Uterus (tissue), 4 donors: ENCODE results near the gene RNF115. TPM values are rescaled to one million over a fixed set of nuclear protein-coding genes. Genes with fewer than 3 reads are reported as not detected.
A peak's percentile ranks its signal among the peaks of the same experiment; 100 is the strongest.
"Not testable (repeated sequence)": the region's sequence is repeated elsewhere in the genome, so short reads cannot be mapped to it uniquely, and the experiment has no call there.

Experiments
- DNase-seq, 2 donors: peaks; one replicate each; pipeline ENCODE4 v3.0.0-alpha.2; 2019 to 2020
- H3K27ac ChIP-seq, 2 donors: fragments of 200-600 bp; sonication (generic); 1 replicate in 1 of 2; 2 replicates in 1 of 2; pipeline ENCODE4 v1.5.1; 2016 to 2018
- H3K27me3 ChIP-seq, 2 donors: fragments of 200-600 bp; sonication (generic); one replicate each; pipeline ENCODE4 v1.5.1; 2018 to 2019; ENCODE audit warnings: control low read depth in 1 of 2
- H3K36me3 ChIP-seq, 2 donors: fragments of 200-600 bp; sonication (generic); one replicate each; pipeline ENCODE4 v1.5.1; 2019; ENCODE audit warnings: control low read depth in 1 of 2
- H3K4me1 ChIP-seq, 2 donors: fragments of 200-600 bp; sonication (generic); one replicate each; pipeline ENCODE4 v1.5.1; 2018 to 2019; ENCODE audit warnings: control low read depth in 1 of 2
- H3K4me3 ChIP-seq, 2 donors: fragments of 200-600 bp; sonication (generic); 1 replicate in 1 of 2; 2 replicates in 1 of 2; pipeline ENCODE4 v1.5.1; 2018 to 2019; ENCODE audit warnings: mild to moderate bottlenecking in 1 of 2
- H3K9me3 ChIP-seq, 2 donors: fragments of 200-600 bp; sonication (generic); one replicate each; pipeline ENCODE4 v1.5.1; 2019; ENCODE audit warnings: control low read depth in 1 of 2
- POLR2A ChIP-seq, 2 donors: fragments of 450-650 bp; IDR thresholded peaks; one replicate each; pipeline ENCODE4 v1.6.1; 2016; ENCODE audit warnings: antibody characterized with exemption in 2 of 2, mild to moderate bottlenecking in 1 of 2, moderate library complexity in 1 of 2
- intact Hi-C: fragments of 100-400 bp; cut with DNase I; formaldehyde crosslinking; loops from one replicate; pipeline ENCODE4 v1.15.1; 2023; ENCODE audit warnings: low total_unique reads
- total RNA-seq, 4 donors: library from RNA; depleted of rRNA in 3 of 4; stranded (reverse); fragments of >200 nt in 3 of 4; gene quantifications; one replicate each; pipeline versions ENCODE4 v1.1.0 to v1.2.4, GENCODE V29; 2014 to 2023
- TF ChIP-seq, protein P1 (sequence below), 4 experiments: fragments of 200-600 bp in 2 of 4; fragments of 450-650 bp in 2 of 4; sonication (generic) in 2 of 4; IDR thresholded peaks; one replicate each; pipeline ENCODE4 v1.5.1; 2016 to 2019; ENCODE audit warnings: antibody characterized with exemption in 4 of 4, mild to moderate bottlenecking in 2 of 4, moderate library complexity in 1 of 4
- donor health status: DM: yes; HTN: yes; CAD: no.

The RNF115 gene
- total RNA-seq, 4 donors from 2014 or later: 18.8 to 33.4 (median 27.8) TPM

GRCh38 chr1:145845144-145845513, 21.2 kb upstream of the RNF115 start:
- no peak for DNase-seq
- TF ChIP-seq POLR2A (IDR thresholded peaks at IDR 0.05): no peak
- TF ChIP-seq, protein P1, sequence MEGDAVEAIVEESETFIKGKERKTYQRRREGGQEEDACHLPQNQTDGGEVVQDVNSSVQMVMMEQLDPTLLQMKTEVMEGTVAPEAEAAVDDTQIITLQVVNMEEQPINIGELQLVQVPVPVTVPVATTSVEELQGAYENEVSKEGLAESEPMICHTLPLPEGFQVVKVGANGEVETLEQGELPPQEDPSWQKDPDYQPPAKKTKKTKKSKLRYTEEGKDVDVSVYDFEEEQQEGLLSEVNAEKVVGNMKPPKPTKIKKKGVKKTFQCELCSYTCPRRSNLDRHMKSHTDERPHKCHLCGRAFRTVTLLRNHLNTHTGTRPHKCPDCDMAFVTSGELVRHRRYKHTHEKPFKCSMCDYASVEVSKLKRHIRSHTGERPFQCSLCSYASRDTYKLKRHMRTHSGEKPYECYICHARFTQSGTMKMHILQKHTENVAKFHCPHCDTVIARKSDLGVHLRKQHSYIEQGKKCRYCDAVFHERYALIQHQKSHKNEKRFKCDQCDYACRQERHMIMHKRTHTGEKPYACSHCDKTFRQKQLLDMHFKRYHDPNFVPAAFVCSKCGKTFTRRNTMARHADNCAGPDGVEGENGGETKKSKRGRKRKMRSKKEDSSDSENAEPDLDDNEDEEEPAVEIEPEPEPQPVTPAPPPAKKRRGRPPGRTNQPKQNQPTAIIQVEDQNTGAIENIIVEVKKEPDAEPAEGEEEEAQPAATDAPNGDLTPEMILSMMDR (IDR thresholded peaks at IDR 0.05): no peak
- Histone ChIP-seq H3K9me3 (no peaks in the 10 kb centered on the region), H3K4me3 (peak overlapping the region; percentile 42 to 48), H3K27ac (peak overlapping the region; percentile 84), H3K4me1 (peaks cover 0 to 3% of the 10 kb centered on the region in 2 donors), H3K36me3 (no peaks in the 10 kb centered on the region), H3K27me3 (no peaks in the 10 kb centered on the region)
- intact Hi-C loops: no loop called here

GRCh38 chr1:145843031-145843430, 19.1 kb upstream of the RNF115 start:
- H3K27me3 ChIP-seq: no peaks in the 10 kb centered on the region
- intact Hi-C loops: no loop called here
- H3K36me3 ChIP-seq: no peaks in the 10 kb centered on the region
- H3K4me3 ChIP-seq: no peak overlapping the region
- no peak for TF ChIP-seq POLR2A (IDR thresholded peaks at IDR 0.05)
- TF ChIP-seq, protein P1 (IDR thresholded peaks at IDR 0.05): no peak
- DNase-seq: no peak
- no peak overlapping the region for H3K27ac ChIP-seq
- no peaks in the 10 kb centered on the region for H3K9me3 ChIP-seq
- H3K4me1 ChIP-seq: peaks cover 0 to 3% of the 10 kb centered on the region in 2 donors

DNA sequence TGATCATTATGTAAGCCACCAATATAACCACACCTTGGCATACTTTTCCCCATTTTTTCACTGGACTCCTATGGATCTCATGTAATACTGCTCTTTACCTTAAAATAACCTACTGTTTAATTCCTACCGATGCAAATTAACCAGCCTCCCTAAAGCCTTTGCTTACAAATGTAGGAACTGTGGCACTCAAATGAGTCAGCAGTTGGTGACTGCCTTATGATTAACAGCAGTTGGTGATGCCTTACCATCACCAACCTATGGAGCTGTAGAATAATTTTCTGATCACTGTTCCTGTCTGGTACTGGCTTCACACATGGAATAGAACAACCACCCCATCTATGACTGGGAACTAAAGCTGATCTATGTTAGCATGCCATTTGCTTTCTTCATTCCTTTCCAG, 13.8 kb upstream of the RNF115 start:
- H3K9me3 ChIP-seq: no peaks in the 10 kb centered on the region
- H3K27ac ChIP-seq: no peak overlapping the region
- DNase-seq: no peak
- H3K27me3 ChIP-seq: no peaks in the 10 kb centered on the region
- H3K4me3 ChIP-seq: no peak overlapping the region
- no peaks in the 10 kb centered on the region for H3K4me1 ChIP-seq
- H3K36me3 ChIP-seq: no peaks in the 10 kb centered on the region
- no peak for TF ChIP-seq POLR2A (IDR thresholded peaks at IDR 0.05)
- TF ChIP-seq, protein P1 (IDR thresholded peaks at IDR 0.05): no peak
- intact Hi-C loops: no loop called here

DNA sequence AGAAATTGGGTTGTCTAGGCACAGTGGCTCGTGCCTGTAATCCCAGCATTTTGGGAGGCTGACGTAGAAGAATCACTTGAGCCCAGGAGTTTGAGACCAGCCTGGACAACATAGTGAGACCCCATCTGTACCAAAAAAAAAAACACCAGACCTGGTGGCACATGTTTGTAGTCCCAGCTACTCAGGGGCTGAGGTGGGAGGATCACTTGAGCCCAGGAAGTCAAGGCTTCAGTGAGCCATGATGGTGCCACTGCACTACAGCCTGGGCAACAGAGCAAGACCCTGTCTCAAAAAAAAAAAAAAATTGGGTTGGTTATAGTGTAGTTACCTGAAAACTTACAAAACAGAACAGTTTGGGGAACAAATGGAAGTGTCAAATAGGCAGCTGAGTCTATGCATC, 6.9 kb upstream of the RNF115 start:
- H3K4me1 ChIP-seq, intact Hi-C loops, H3K27ac ChIP-seq, H3K4me3 ChIP-seq, DNase-seq, H3K27me3 ChIP-seq, H3K36me3 ChIP-seq, H3K9me3 ChIP-seq: not testable (repeated sequence)

DNA sequence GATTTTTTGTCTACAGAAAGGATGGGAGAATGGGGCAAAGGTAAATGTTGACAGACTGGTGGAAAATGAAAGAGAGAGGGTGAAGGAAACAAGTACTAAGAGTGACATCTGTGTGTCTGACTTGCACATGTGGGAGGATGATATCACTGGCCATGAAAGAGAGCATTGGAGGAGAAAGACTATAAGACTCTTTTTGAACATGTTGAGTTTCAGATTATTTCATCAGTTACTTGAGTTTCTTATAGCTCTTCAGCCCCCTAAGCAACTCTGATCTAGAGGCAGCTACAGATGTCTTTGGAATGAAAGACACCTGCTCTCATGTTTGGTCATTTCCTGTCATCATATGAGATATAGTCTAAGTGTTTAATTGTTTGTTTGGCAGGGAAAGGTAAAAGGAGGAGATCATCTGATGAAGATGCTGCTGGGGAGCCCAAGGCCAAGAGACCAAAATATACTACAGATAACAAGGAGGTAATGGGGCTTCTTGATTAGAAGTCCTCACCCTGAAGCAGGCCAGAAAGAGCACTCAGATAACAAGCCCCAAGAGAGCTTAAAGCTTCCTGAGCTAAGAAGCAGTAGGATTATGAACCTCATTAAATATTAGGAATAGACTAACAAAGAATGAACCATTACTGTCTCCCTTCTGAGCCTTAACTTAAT, 4.6 kb upstream of the RNF115 start:
- intact Hi-C loops: no loop called here
- H3K36me3 ChIP-seq: no peaks in the 10 kb centered on the region

More for the DNA sequence above, 4.6 kb upstream of the RNF115 start:
- no peak for TF ChIP-seq POLR2A (IDR thresholded peaks at IDR 0.05)
- TF ChIP-seq, protein P1 (IDR thresholded peaks at IDR 0.05): no peak
- no peak overlapping the region for H3K4me3 ChIP-seq
- DNase-seq: no peak
- H3K9me3 ChIP-seq: no peaks in the 10 kb centered on the region
- no peak overlapping the region for H3K27ac ChIP-seq
- no peaks in the 10 kb centered on the region for H3K27me3 ChIP-seq
- H3K4me1 ChIP-seq: no peaks in the 10 kb centered on the region
